Frontal cortex (tissue), 4 donors: ENCODE measurements around the gene MGAT4B. TPM values are rescaled to one million over a fixed set of nuclear protein-coding genes. Genes with fewer than 3 reads are reported as not detected.
A peak's percentile ranks its signal among the peaks of the same experiment; 100 is the strongest.
"Not testable (repeated sequence)": the region's sequence is repeated elsewhere in the genome, so short reads cannot be mapped to it uniquely, and the experiment has no call there.

Source experiments
- DNase-seq, 2 donors: peaks; one replicate each; pipeline ENCODE4 v3.0.0; 2012; ENCODE audit warnings: low spot score in 2 of 2
- FAIRE-seq: peaks from 2 replicates; lab custom pipeline; 2012; peaks lifted over from hg19 to GRCh38; lab: Jason Lieb, UNC
- total RNA-seq: library from RNA; depleted of rRNA; stranded (reverse); fragments of >200 nt; gene quantifications from one replicate; pipeline ENCODE4 v1.2.3, GENCODE V29; 2014
- donor health status: control.
- donor health status: control.
- donor health status: control.

Gene MGAT4B
- total RNA-seq, 1 donor from 2014 or later = 58.7 TPM

GRCh38 chr5:179798144-179798770, 8.4 kb downstream of the MGAT4B start:
- FAIRE-seq (no peak), DNase-seq (no peak)

GRCh38 chr5:179797741-179798140, 8.9 kb downstream of the MGAT4B start:
- no peak for FAIRE-seq
- no peak for DNase-seq

- FAIRE-seq = no peak
- DNase-seq = peak in 1 of 2 donors; percentile 35
Observed at GRCh38 chr5:179796877-179797608, 9.6 kb downstream of the MGAT4B start.

- peak; percentile 86 to 88 for DNase-seq
- FAIRE-seq = no peak
Observed at GRCh38 chr5:179795863-179796833, 10.5 kb downstream of the MGAT4B start.

- no peak for FAIRE-seq
- no peak for DNase-seq
Observed at GRCh38 chr5:179795049-179795862, 11.4 kb downstream of the MGAT4B start.

GRCh38 chr5:179794575-179794974, 12.1 kb downstream of the MGAT4B start:
- DNase-seq = no peak
- FAIRE-seq = no peak

GRCh38 chr5:179794171-179794570, 12.5 kb downstream of the MGAT4B start:
- no peak for FAIRE-seq

GRCh38 chr5:179793468-179794139, 13.1 kb downstream of the MGAT4B start, which contains the start of gene LTC4S:
LTC4S (plus strand) TSS chr5:179793986; CDS start chr5:179794081, 95 bp downstream.
- DNase-seq = peak in 1 of 2 donors; percentile 52
- no peak for FAIRE-seq

More at GRCh38 chr5:179794171-179794570, 12.5 kb downstream of the MGAT4B start:
- DNase-seq = no peak

GRCh38 chr5:179792612-179793467, 13.8 kb downstream of the MGAT4B start:
- no peak for DNase-seq
- no peak for FAIRE-seq

GRCh38 chr5:179791881-179792611, 14.6 kb downstream of the MGAT4B start:
- DNase-seq = no peak

GRCh38 chr5:179789278-179789677, 17.4 kb downstream of the MGAT4B start:
- FAIRE-seq, DNase-seq: not testable (repeated sequence)

More at GRCh38 chr5:179791881-179792611, 14.6 kb downstream of the MGAT4B start:
- no peak for FAIRE-seq

- DNase-seq = no peak
- FAIRE-seq = no peak
Observed at GRCh38 chr5:179788193-179788854, 18.3 kb downstream of the MGAT4B start.

GRCh38 chr5:179786861-179787260, 19.8 kb downstream of the MGAT4B start:
- DNase-seq = no peak
- no peak for FAIRE-seq

- DNase-seq (no peak), FAIRE-seq (no peak)
Observed at GRCh38 chr5:179783128-179783527, 23.5 kb downstream of the MGAT4B start.

GRCh38 chr5:179781846-179782245, 24.8 kb downstream of the MGAT4B start:
- DNase-seq (no peak), FAIRE-seq (no peak)

- FAIRE-seq = no peak
- DNase-seq = no peak
Observed at GRCh38 chr5:179780362-179780761, 26.3 kb downstream of the MGAT4B start.

- FAIRE-seq (no peak), DNase-seq (no peak)
Observed at GRCh38 chr5:179779826-179780225, 26.8 kb downstream of the MGAT4B start.
